Activated gamma-delta T cell treated with anti-CD3 and anti-CD28 coated beads, Interleukin-2, amount 50 U/mL, for 16 hours (primary cell): Measurements from ENCODE around the gene MLXIPL.
"Not testable (repeated sequence)": the region's sequence is repeated elsewhere in the genome, so short reads cannot be mapped to it uniquely, and the experiment has no call there.

Experiments
- DNase-seq: peaks from one replicate; pipeline ENCODE4 v3.0.0-alpha.2; 2020; ENCODE audit warnings: low read depth

Gene MLXIPL

DNA sequence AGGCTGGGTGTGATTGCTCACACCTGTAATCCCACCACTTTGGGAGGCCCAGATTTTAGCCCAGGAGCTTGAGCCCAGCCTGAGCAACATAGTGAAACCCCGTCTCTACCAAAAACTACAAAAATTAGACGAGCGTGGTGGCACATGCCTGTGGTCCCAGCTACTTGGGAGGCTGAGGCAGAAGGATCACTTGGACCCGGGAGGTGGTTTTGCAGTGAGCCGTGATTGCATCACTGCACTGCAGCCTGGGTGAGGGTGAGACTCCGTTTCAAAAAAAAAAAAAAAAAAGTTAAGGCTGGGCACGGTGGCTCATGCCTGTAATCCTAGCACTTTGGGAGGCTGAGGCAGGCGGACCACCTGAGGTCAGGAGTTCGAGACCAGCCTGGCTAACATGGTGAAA, 43.3 kb downstream of the MLXIPL start:
- DNase-seq, result not testable (repeated sequence)

DNA sequence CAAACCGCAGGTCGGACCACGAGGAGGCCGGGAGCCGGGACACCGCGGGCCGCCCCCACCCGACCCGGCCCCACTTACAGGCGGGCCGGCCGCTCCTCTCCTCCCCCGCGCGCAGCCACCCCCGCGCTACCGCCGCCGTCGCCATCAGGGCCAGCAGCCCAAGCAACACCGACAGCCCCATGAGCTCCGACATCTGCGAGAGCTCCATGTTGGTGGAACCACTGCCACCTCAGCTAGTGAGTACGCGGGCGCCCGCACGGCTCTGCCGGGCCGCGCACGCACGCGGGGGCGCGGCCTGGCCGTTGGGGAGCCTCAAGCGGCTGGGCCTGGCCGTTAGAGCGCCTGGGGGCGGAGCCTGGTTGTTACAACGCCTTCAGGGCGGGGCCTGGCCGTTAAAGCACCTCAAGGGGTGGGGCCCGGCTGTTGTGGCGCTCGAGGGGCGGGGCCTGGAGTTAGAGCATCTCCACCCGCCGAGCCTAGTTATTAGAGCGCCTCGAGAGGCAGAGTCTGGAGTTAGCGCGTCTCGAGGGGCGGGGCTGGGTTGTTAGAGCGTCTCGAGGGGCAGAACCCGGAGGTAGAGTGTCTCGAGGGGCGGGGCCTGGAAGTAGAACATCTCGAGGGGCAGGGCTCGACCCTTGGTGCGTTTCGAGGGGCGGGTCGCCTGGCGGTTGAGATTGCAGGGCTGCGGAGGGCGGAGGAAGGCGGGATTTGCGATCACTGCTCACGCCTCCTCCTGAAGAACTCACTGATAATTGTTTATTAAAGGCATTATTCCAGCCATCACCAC, 45.8 kb downstream of the MLXIPL start, which contains the start of gene TBL2:
Gene TBL2 (minus strand): TSS at position 238 of the 787 bp plus-strand sequence. CDS start 30 bp downstream, at position 208.
- DNase-seq, result peak; percentile 98

DNA sequence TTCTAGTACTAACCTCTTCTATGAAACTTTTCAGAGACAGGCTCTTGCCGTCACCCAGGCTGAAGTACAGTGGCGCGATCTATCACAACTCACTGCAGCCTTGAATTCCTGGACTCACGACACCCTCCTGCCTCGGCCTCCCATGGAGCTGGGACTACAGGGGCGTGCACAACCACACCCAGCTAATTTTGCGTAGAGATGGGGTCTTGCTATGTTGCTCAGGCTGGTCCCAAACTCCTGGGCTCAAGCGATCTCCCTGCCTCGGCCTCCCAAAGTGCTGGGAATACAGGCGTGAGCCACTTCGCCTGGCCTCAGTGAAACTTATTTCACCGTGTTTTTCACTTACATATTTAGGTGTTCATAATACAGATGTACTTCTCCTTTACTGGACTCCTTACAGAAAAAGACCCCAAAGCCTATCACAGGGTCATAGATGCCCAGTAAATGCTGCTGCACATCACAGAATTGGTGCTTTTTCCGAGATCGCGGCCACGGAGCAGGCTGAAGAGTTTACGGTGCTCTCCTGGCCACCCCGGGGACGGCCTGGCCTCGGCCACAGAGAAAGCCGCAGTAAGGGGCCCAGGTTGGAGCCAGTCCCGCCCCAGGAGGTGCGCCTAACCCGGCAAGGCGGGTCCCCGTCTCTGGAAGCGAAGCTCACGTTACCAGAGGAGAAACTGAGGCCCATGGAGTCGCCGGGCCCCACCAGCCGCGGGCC, 46.5 kb downstream of the MLXIPL start:
- DNase-seq, result no peak

DNA sequence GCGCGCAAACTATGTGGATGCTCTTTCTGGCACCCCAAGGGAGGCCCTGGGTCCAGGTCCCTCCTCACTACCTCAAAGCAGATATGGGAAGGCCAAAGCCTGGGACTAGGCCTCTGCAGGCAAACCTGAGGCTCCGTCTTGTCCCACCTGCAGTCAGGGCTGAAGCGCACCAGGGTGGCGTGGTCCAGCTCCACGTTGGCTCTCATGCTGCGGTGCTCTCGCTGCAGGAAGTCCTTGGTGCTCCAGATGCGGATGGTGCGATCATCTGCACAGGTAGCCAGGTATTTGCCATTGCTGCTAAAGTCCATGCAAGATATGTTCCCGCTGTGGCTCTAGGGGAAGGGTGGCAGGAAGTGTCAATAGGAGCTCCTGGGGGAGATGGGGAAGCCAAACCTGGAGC, 50.5 kb downstream of the MLXIPL start:
- DNase-seq, result no peak

DNA sequence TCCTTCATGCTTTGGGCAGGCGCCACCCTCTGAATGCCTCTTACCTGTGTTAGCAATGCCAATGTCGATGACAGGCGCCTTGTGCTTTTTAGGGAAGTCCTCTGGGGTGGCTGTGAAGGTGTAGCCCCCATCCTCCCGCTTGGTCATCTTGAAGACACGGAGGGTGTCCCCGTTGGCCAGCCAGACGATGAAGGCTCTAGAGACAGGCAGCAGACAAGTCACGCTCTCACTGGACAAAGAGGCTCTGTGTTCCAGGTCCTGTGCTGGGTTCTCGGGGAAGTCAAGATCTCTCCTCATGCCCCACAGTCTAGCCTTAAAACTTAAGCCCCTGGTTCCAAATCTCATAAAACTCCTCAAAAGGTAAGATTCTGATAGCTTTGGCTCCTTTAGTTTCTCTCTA, 51.0 kb downstream of the MLXIPL start:
- DNase-seq, result no peak

DNA sequence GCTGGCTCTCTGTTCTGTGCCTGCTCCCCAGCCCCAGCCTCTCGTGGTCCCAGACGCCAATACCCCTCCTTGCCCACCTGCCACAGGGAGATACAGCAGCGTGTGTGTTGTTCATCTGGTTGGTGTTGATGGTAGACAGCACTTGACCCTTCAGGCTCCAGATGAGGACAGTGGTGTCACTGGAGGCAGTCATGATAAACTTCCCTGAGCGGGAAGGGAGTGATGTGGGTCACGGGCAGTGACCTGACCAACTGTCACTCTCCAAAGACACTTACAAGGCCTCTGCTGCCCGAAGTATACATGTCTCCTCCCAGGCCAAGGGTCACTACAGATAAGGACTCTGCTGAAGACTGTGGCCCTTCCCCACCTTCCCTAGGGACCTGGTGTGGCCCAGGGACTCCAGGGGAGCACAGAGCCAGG, 51.5 kb downstream of the MLXIPL start:
- DNase-seq, result no peak

DNA sequence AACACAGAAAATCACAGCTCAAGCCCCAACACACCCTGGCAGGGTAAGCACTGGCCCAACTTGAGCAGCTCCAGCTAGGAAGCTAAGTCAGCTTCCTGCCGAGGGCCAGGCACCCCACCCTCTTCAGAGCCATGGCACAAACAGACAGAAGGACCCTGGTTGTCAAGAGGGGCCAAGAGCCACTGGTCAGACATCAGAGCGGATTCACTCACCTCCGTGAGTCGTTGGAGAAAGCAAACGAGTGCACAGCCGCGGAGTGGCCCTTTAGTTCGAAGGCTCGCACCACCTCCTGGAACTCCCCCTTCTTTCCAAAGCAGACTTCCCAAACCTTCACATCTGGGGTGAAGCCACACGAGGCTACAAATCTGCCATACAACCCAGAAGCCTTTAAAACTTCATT, 53.3 kb downstream of the MLXIPL start:
- DNase-seq, result no peak

DNA sequence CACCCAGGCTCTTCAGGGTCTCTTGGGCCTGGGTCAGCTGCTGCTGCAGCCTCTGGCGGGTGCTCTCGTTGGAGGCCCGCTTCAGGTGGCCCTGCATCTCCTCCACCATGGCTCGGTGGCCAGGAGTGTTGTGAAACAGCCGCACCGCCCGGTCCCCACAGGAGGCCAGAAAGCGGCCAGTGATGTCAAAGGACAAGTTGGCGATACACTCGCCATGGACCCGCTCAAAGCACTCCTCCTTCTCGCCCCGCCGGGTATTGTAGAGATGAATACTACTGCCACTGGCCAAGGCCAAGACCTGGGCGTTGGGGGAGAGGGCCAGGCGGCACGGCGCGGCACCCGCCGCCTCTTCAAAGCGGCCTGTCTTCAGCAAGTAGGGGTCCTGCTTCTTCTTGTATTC, 53.8 kb downstream of the MLXIPL start:
- DNase-seq, result no peak

DNA sequence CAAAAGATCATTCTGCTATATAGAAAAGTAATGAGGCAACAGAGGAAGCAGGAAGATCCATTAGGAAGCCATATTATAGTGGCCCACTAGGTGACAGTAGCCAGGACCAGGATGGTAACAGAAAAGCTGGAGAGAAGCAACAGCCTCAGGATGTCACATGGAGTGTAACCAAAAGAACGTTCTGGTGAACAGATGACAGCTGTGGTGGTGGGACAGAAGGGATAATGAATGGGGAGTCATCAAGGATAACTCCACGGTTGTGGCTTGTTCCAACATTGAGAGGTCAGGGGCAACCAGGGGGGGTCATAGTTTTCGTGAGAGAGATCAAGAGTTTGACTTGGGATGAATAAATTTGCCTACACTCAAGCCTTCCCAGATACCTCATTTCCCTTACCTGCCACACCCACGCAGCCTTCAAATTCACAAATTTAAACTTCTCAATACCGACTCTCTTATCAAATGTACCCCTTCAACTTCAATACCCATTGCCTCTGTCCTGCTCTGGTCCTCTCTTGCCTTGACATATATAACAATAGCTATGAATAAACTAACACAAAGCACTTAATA, 55.2 kb downstream of the MLXIPL start:
- no peak for DNase-seq

DNA sequence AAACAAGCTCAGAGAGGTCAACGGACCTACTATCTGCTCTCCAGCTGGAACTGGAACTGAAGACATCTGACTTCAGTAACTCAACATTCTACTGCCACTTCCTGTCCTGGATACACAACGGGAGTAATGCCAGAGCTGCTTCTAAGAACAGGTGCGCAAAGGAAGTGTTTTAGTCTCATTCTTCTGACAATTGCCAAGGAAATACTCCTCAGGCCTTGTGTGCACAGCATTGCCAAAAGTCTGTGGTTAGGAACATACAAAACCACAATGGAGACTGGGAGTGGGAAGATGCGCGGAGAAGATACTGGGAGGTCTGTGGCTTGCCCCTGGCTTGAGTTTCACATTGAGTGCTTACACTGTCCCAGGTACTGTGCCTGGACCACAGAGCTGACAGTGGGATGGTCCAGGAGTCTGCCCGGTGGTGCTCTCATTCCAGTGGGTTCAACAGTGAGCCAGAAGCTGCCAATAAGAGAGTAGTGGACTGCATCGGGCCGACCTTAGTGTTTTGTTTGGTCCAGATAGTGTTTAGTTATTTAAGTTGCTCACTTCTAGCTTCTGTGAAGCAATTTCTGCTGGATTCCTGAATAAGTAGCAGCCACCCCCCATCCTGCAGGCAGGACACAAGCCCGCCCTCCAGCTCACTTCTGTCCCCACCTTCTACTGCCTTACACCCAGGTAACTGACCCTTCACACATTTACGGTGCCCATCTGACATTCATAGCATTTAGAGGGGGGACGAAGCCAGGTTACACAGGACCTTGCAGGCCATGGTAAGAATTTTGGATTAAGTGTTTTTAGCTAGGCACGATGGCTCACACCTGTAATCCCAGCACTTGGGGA, 56.3 kb downstream of the MLXIPL start:
- DNase-seq, result no peak

DNA sequence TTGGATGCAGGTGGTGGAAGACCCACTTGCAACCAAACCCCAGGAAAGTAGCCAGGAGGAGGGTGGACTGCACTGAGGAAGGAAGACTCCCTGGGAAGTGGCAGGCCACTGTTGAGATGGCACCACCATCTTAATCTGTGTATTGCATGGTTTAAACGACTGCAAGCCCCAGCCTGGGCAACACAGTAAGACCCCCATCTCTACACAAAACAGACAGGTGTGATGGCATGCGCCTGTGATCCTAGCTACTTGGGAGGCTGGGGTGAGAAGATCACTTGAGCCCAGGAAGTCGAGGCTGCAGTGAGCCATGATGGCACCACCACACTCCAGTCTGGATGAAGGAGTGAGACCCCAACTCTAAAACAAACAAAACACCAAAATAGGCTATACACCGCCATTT, 57.2 kb downstream of the MLXIPL start:
- no peak for DNase-seq

DNA sequence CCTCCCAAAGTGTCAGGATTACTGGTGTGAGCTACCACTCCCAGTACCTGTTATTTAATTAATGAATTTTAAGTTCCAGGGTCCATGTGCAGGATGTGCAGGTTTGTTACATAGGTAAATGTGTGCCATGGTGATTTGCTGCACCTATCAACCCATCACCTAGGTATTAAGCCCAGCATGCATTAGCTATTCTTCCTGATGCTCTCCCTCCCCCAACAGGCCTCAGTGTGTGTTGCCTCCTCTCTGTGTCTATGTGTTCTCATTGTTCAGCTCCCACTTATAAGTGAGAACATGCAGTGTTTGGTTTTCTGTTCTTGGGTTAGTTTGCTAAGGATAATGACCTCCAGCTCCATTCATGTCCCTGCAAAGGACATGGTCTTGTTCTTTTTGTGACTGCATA, 57.9 kb downstream of the MLXIPL start:
- DNase-seq, result not testable (repeated sequence)

DNA sequence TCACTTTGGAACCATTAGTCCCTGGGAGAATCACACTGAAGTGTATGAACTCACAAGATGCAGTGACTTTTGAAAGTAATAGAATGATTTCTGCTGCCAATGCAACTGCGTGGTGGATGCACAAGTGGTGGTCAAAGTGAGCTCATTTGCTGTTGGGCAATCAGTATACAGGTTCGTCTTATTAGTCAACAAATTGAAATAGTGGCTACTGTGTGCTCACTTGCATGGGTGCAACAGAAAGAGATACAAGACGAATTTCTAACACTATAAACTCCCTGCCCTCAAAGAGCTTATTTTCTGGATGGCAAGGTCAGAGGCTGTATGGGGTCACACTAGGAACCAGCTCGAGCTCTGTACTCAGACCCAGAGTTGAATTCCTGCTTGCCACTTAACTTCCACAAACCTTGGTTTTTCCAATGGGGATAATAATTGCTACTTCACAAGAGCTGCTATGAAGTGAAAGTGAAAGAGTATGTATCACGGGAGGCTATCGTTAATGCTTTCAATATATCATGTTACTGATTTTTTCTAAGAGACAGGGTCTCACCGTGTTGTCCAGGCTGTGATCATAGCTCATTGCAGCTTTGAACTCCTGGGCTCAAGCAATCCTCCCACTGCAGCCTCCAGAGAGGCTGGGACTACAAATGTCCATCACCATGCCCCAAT, 58.5 kb downstream of the MLXIPL start:
- no peak for DNase-seq

DNA sequence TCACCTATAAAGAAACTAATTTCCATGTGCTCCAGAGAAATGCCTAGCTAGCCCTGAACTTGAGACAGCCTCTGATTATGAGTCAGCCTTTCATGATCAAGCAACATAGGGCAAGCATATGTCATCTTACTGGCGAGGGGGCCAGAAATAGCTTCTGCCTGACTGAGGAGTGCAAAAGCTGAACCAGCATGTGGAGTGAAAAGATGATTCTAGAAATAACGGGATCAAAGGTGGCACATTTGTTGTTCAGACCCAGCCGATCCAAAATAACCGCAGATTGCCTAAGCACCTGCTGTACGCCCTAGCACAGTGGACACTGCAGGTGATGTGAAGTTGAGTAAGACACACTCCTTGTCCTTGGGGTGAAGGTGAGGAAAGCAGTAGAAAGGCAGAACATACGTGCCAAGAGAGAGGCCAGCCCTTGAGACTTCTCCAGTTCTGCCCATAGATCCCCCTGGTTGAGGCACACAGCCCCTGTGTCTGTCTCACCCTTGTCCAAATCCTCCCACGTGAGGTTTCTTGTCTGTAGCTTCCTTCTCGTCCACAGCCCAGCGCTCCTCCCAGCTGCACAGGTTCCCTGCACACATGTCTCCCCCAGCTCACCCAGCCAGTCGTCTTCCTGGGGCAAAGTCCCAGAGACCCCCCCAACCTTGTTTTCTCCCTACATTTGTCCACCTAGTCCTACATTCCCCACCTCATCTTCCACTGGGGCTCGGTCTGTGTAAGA, 64.0 kb downstream of the MLXIPL start:
- DNase-seq, result no peak

DNA sequence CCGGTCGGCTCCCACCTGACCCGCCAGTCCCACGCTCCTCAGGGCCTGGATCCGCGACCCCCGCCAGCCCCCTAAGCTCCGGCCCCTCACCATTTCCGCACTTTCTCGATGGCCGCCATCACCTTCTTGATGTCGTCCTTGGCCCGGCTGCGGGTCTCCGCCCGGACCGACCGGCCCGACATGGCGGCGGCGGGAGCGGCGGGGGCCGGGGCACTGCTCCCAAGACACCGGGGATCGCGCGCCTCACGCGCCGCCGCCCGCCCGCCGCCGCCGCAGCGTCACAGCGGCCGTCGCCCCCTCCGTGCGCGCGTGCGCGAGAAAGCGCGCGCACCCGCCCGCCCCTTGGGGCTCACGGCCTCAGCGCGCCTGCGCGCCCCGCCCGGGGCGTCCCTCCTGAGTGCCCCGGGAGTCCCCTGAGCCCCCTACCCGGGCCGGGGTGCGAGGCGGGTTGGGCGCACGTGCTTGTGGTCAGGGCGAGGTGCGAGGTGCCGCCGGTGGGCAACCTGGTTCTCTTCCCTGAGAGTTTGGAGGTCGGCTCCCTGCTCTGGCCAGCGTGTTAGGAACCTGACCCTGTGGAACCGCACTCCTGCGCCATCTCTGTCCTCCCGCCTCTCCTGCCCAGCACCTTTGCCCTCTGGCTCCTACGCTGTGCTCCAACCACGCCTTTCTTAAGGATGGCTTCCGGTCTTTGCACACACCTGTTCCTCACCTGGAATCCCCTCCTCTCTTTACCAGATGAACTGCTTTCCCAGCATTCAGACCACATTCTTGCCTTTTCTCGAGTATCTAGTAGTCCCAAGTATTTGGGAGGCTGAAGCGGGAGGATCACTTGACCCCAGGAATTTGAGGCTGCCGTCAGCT, 66.7 kb downstream of the MLXIPL start, which contains the start of gene BCL7B:
Gene BCL7B (minus strand): TSS at position 294 of the 861 bp plus-strand sequence. CDS start 112 bp downstream, at position 182.
- peak; percentile 61 for DNase-seq

DNA sequence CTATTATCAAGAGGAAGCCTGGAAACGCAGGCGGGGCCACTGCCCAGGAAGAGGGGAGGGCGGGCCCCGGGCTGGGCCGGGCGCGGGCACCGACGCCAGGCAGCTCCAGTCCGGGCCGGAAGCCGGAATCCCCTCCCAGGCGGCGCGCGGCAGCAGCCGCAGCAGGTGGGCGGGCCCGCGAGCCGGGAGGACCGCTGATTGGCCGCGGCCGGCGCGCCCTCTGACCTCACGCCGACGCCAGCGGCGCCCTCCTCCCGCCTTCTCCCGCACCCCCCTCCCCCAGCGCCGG, 67.3 kb downstream of the MLXIPL start:
- DNase-seq, result peak; percentile 81

DNA sequence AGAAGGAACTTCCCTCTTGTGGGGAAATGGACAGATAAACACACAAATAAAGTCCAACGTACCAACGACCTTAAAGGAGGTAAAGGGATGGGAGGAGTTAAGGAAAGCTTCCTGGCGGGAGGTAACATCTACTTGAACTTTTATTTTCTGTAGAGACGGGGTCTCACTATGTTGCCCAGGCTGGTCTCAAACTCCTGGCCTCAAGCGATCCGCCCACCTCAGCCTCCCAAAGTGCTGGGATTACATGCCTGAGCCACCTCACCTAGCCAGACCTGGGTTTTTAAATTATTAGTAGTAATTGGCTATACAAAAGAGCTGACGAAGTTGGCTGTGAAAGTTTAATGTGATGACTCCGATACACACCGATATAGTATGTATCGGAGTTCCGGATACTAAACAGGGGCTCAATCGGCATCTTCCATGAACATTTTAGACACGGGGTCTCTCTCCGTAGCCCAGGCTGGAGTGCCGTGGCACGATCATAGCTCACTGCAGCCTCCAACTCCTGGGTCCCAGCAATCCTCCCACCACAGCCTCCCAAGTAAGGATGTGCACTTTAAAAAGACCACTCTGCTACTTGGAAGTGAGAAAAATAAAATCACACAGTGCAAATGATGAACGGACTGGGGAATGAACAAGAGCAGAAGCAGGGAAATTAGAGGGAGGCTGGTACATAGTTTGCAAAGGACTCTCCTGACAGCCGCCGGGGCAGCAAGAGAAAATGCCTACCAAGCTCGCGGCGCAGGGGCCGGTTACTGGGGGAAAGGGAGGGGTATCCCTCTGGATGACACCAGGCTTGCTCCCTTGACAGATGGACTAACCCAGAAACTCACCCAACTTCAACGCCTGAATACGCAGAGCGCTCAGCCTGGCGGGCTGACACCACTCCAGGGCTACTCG, 67.9 kb downstream of the MLXIPL start:
- DNase-seq, result no peak

DNA sequence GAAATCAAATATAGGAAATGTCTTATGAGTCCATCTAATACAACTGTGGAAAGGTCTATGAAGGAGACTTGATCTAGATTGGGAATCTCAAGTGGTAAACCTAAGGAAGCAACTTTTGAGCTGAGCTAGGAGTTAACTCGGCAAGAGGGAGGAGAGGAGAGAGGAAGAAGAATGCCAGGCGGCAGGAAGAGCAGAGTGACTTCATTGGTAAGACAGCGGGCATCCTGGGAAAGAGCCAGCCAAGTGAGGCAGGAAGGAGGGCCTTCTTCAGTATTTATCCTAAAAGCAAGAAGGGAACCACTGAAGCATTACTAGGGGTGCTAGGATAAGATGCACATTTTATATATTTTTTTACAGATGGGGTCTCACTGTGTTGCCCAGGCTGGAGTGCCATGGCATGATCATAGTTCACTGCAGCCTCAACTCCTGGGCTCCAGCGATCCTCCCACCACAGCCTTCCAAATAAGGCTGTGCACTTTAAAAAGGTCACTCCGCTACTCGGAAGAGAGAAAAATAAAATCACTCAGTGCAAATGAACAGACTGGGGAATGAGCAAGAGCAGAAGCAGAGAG, 68.8 kb downstream of the MLXIPL start:
- no peak for DNase-seq

DNA sequence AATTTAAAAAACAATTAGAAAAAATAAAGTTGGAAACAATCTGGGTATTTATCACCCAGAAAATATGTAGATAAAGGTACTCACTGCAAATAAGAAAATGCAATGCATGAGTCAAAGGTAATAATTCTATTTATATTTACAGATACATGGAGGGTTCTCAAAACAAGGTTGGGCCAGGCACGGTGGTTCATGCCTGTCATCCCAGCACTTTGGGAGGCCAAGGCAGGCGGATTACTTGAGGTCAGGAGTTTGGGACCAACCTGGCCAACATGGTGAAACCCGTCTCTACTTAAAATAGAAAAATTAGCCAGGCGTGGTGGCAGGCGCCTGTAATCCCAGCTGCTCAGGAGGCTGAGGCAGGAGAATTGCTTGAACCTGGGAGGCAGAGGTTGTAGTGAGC, 74.2 kb downstream of the MLXIPL start:
- not testable (repeated sequence) for DNase-seq
